Glutamatergic neuron (in vitro differentiated cells): Measurements from ENCODE around the gene POTED. TPM values are rescaled to one million over a fixed set of nuclear protein-coding genes. Genes with fewer than 3 reads are reported as not detected.
"Not testable (repeated sequence)": the region's sequence is repeated elsewhere in the genome, so short reads cannot be mapped to it uniquely, and the experiment has no call there.

Source experiments
- DNase-seq: peaks from one replicate; pipeline ENCODE4 v3.0.0; 2022
- H3K27ac Mint-ChIP-seq: one replicate; pipeline ENCODE4 v1.8.0; 2020; ENCODE audit warnings: mild to moderate bottlenecking, mixed read lengths, inconsistent platforms; ENCODE audit not compliant: unreplicated experiment
- H3K27me3 Mint-ChIP-seq: one replicate; pipeline ENCODE4 v1.8.0; 2020; ENCODE audit warnings: mild to moderate bottlenecking, moderate library complexity, mixed read lengths, inconsistent platforms; ENCODE audit not compliant: unreplicated experiment
- H3K36me3 Mint-ChIP-seq: one replicate; pipeline ENCODE4 v1.8.0; 2020; ENCODE audit warnings: mild to moderate bottlenecking, mixed read lengths, inconsistent platforms; ENCODE audit not compliant: unreplicated experiment
- H3K4me1 Mint-ChIP-seq: one replicate; pipeline ENCODE4 v1.8.0; 2020; ENCODE audit warnings: mild to moderate bottlenecking, low read depth, mixed read lengths, inconsistent platforms; ENCODE audit not compliant: unreplicated experiment
- H3K4me3 Mint-ChIP-seq: one replicate; pipeline ENCODE4 v1.8.0; 2020; ENCODE audit warnings: mild to moderate bottlenecking, mixed read lengths, inconsistent platforms; ENCODE audit not compliant: unreplicated experiment
- H3K9me3 Mint-ChIP-seq: one replicate; pipeline ENCODE4 v1.8.0; 2020; ENCODE audit warnings: mild to moderate bottlenecking, moderate library complexity, mixed read lengths, inconsistent platforms; ENCODE audit not compliant: unreplicated experiment
- long read RNA-seq: library from polyadenylated mRNA; unstranded; transcript quantifications from one replicate; pipeline ENCODE4 v2.0.0, GENCODE V29; 2020; ENCODE audit not compliant: unreplicated experiment
- microRNA-seq: library from miRNA; unstranded; fragments of <30 nt; microRNA quantifications from one replicate; pipeline ENCODE4, GENCODE V29; 2020; ENCODE audit not compliant: unreplicated experiment
- total RNA-seq: library from RNA; stranded (reverse); fragmentation: NEBNext Ultra II Directional; extraction: Animal tissue kit (Norgen Biotek cat#: 25700); gene quantifications from one replicate; pipeline ENCODE4 v1.2.1, GENCODE V29; 2021; ENCODE audit not compliant: unreplicated experiment

Gene POTED
- total RNA-seq: not detected
- long read RNA-seq: 0 reads

DNA sequence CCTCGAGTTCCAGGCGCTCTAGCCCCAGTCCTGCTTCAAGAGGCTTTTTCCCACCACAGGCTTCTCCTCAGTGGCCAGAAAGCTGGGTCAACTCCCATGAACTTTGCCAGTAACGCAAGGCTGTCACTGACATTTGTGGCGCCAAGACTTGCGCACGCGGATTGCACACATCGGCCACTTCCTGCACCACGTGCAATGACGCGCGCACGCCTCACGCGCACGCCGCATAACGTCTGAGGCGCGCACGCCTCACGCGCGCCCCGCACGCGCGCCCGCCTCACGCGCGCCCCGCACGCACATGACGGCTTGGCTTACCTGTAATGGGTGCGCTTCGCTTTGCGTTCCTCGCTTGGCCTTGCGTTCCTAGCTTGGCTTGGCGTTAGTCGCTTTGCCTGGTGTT, at the start of gene POTED:
Gene POTED, plus strand, starts transcription at position 301 of the 400 bp plus-strand sequence. CDS start 452 bp downstream, outside the sequence.
- H3K9me3 Mint-ChIP-seq, H3K36me3 Mint-ChIP-seq, H3K4me1 Mint-ChIP-seq: not testable (repeated sequence)

DNA sequence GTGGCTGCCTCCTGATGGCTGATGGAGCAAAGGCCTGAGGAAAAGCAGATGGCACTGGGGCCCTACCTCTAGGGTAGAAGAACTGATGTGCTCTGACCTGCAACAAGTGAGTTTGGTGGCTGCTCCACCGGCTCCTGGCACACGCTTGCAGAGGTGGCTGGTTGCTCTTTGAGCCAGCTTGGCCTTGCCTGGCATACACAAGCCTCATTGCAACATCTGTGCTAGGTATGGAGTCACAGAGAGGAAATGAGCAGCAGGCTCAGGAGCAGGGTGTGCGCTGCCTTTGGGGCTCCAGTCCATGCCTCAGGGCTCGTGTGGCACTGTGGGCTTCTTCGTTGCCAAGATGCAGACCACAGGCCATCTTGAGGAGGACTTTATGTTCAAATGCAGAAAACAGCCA, 40.5 kb downstream of the POTED start:
- not testable (repeated sequence) for H3K4me1 Mint-ChIP-seq, DNase-seq, H3K4me3 Mint-ChIP-seq, H3K9me3 Mint-ChIP-seq, H3K36me3 Mint-ChIP-seq, H3K27ac Mint-ChIP-seq, H3K27me3 Mint-ChIP-seq

More for the DNA sequence above, at the start of gene POTED:
- not testable (repeated sequence) for H3K4me3 Mint-ChIP-seq, H3K27me3 Mint-ChIP-seq, DNase-seq, H3K27ac Mint-ChIP-seq

DNA sequence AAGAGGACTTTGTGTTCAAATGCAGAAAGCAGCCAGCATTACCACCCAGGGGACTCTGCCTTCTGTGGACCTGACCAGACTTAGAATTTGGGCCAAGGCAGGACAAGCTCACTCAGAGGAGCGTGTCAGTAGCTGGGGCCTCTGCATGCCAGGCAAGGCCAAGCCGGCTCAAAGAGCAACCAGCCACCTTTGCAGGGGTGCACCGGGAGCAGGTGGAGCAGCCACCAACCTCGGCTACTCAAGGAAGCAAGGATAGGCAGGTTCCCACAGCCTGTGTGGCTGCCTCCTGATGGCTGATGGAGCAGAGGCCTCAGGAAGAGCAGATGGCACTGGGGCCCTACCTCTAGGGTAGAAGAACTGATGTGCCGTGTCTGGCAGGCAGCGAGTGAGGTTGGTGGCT, 42.2 kb downstream of the POTED start:
- H3K27me3 Mint-ChIP-seq, H3K27ac Mint-ChIP-seq, H3K36me3 Mint-ChIP-seq, H3K4me3 Mint-ChIP-seq, H3K9me3 Mint-ChIP-seq, H3K4me1 Mint-ChIP-seq, DNase-seq: not testable (repeated sequence)

Small RNA genes within 50 kb of the gene (microRNA-seq; reads per million reads assigned to microRNA genes)
- gene MIR3118-1: not detected
